Left ventricle myocardium superior (tissue), 1 donor: ENCODE data around the gene PPTC7. TPM values are rescaled to one million over a fixed set of nuclear protein-coding genes. Genes with fewer than 3 reads are reported as not detected.

Experiments
- ATAC-seq: fragments of 200-7000 bp; cut with Tn5 transposase; one replicate; pipeline ENCODE4 v1.9.1; 2020; ENCODE audit warnings: mild to moderate bottlenecking, moderate library complexity
- DNase-seq: peaks from one replicate; pipeline ENCODE4 v3.0.0-alpha.2; 2020
- intact Hi-C: fragments of 100-400 bp; cut with micrococcal nuclease; formaldehyde crosslinking; loops from one replicate; pipeline ENCODE4 v1.11.0; 2022
- total RNA-seq: library from RNA; stranded (reverse); fragmentation: NEBNext Ultra II Directional; extraction: Animal tissue kit (Norgen Biotek cat#: 25700); gene quantifications from one replicate; pipeline ENCODE4 v1.2.1, GENCODE V29; 2021
- donor health status: DM: no; HTN: yes; CAD: no; lungs with severe emphysema.

The PPTC7 gene
- total RNA-seq, 1 donor from 2014 or later = 124 TPM

DNA sequence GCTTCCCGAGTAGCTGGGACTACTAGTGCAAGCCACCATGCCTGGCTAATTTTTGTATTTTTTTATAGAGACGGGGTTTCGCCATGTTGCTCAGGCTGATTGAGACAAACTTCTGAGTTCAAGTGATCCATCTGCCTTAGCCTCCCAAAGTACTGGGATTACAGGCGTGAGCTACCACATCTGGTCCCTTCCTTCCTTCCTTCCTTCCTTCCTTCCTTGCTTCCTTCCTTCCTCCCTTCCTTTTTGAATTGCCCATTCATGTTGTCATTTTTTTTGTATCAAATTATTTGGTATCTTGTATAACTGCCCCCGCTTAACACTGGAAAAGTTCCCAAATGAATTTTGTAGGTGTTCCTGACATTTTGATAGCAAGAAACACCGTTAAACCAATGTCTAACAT, 69.3 kb downstream of the PPTC7 start:
- ATAC-seq (no peak), DNase-seq (no peak)
- intact Hi-C loops = loop anchor here (5.0 kb wide), 1 partner anchor 88 kb away; no protein-coding TSS in a partner anchor

DNA sequence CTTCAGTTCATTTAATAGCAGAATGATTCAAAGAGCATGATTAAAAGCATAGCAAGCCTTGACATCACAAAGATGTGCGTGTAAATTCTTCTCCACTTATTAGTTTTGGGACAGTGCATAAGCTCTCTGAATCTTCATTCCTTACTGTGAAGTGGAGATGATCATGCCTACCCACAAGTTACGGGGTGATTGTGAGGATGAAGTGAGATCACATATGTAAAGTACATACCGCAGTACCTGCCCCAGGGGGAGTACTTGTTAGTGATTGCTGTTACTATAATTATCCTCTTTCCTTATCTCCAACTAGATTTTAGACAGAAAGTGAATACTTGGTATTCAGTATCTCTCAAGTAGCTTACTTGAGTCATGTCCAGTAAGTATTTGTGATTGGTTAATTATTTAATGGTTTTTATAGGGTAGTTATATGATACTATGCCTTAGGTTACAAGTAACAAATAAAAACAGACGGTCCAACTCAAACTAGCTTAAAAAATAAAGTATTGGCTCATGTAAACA, 75.0 kb downstream of the PPTC7 start:
- DNase-seq = no peak
- no peak for ATAC-seq
- intact Hi-C loops = no loop called here

DNA sequence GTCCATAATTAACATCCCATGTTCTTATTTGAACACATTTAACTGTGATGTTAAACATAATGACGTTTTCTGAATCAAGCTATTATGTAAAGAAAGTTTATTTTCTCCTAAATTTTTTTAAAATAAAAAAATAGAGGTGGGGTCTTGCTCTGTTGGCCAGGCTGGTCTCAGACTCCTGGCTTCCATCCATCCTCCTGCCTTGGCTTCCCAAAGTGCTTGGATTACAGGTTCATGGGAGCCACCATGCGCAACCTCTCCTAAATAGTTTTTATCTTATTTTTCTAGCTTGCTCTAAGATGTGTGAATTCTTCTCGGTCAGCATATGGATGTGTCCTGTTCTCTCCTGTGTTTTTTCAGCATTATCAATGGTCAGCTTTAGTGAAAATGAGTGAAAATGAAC, 77.8 kb downstream of the PPTC7 start:
- DNase-seq (no peak), ATAC-seq (no peak)
- intact Hi-C loops = no loop called here

DNA sequence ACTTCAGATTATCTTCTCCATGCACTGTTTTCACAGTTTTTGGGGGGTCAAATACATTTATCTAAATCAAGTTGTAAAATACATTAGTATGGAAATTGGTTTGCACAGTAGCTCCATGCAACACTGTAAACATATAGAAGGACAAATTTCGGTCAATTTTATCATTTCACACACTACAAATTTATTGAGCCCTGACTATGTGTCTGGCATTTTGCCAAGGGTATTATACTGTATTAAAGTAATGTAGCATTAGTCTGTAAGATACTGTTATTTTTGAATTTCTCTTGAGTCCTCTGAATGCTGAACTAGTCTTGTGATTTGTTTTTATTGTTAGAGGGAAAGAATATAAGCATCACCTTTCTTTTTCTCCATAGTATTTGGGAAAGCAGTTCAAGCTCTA, 79.7 kb downstream of the PPTC7 start:
- intact Hi-C loops = no loop called here
- ATAC-seq (no peak), DNase-seq (no peak)

DNA sequence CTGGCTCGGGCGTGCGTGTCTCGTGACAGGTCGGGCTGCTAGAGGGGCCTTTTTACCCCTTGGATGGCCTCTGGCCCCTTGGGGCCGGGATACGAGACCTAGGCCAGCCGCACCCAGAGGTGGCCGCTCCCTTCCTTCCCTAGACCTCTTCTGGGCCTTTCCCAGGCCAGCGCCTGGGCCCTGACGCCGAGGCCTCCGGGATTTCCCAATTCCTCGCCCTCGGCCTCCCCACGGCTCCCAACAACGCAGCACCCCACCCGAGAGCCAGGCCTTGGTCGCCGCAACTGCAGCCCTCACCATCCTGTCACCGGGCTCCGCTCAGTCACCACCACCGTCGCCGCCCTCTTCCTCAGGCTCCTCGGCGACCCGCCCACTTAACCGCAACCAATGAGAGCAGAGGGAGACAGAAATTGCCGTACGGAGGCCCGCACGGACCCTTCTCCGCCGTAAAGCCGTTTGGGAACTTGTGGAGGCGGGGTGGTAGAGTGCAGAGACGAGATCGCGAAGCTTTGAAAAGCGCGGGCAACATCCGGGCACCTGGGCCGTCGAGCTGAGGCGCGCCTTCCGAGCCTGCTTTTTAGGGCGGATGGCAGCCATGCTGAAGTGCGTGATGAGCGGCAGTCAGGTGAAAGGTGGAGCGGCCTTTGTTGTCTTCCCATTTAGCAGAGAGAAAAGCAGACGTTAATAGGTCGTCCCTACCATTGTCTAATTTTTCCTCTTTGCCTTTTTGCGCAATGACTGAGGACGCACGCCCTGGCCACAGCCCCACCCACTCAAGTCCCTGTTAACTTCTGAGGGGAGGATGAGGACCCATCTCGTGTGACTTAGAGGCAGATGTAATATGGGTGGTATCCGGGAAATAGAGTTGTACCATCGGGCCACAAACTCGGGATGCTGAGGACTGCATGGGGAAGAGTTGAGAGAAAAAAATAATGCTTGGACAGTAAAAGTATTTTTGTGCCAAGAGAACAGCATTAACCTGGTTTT, 81.1 kb downstream of the PPTC7 start, which contains the start of the genes RAD9B and VPS29:
Gene RAD9B, plus strand, starts transcription at position 580 of the 987 bp plus-strand sequence. Its CDS starts 7 bp downstream, at position 587.
Gene VPS29, minus strand, starts transcription at position 360 of the 987 bp plus-strand sequence. Its CDS starts 60 bp downstream, at position 300.
- ATAC-seq = peak; percentile 98
- intact Hi-C loops = no loop called here
- DNase-seq = peak; percentile 98

DNA sequence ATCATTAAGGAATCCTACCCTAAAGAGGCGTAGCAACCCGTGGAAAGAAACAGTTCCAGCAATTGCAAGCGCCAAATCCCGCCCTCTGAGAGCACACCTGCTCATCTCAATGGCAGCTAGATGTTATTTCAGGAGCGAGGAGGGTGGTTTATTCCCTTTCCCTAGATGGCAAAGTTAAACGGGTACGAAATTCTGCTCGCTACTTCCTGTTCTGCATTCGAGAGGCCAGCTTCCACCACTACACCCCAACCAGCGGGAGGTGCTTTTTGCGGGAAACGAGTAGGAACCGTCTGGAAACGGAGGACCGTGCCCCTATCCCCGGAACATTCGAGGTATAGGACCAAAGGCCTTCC, 81.7 kb downstream of the PPTC7 start:
- intact Hi-C loops = no loop called here
- peak; percentile 32 for ATAC-seq
- no peak for DNase-seq

DNA sequence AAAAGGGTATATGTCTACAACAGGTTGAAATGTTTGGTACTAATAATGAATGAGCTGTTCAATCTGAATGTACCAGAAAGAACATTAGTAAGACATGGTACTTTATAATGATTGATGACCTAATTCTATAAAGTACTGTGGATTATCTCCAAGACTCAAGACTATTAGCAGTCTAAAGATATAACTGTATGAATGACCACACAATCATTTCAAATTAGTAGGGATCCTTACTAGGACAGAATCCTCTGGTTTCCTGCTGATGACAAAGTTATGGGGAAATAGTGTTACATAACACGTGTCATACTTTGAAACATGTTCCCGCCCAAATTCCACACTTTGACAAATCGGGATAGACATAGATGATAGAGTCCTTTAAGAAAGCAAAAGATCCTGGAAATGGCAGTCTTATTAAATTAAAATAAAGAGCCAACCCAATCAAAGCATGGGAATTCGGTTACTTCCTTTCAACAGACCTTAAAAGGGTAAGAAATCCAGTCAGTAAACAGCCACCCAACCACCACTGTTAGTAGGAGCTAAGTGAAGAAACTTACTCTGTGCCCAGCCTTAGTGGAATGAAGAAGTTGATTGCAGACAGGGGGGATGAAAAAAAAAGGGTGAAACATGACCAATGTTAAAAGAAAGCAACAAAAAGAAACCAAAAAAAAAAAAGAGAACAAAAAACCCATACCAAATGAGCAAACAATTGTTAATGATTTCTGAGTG, 84.0 kb downstream of the PPTC7 start:
- DNase-seq = no peak
- no peak for ATAC-seq
- intact Hi-C loops = no loop called here

Other genes starting within 250 kb of the PPTC7 start
- 31.8 TPM for gene ANAPC7, start 179.6 kb downstream of the PPTC7 start, total RNA-seq
- gene ARPC3, start 133.0 kb downstream of the PPTC7 start, total RNA-seq = 82.3 TPM
- gene GPN3, start 115.1 kb downstream of the PPTC7 start, total RNA-seq = 27.5 TPM
- gene FAM216A, start 114.5 kb downstream of the PPTC7 start, total RNA-seq = 3.8 TPM
- gene VPS29, start 81.2 kb downstream of the PPTC7 start, total RNA-seq = 94.1 TPM
- gene RAD9B, start 81.0 kb downstream of the PPTC7 start, total RNA-seq = 0.62 TPM
- 25.5 TPM for gene TCTN1, start 30.8 kb upstream of the PPTC7 start, total RNA-seq
- 10.4 TPM for gene HVCN1, start 105.8 kb upstream of the PPTC7 start, total RNA-seq
- 193 TPM for gene PPP1CC, start 159.6 kb upstream of the PPTC7 start, total RNA-seq